GM12801 (cell line): Measurements from ENCODE around the gene SERGEF.

Source experiments
- CTCF ChIP-seq: IDR thresholded peaks from one replicate; pipeline ENCODE4 v1.5.1; 2011; ENCODE audit warnings: control low read depth; ENCODE audit not compliant: insufficient read length; ENCODE audit errors: extremely low read depth

SERGEF gene

DNA sequence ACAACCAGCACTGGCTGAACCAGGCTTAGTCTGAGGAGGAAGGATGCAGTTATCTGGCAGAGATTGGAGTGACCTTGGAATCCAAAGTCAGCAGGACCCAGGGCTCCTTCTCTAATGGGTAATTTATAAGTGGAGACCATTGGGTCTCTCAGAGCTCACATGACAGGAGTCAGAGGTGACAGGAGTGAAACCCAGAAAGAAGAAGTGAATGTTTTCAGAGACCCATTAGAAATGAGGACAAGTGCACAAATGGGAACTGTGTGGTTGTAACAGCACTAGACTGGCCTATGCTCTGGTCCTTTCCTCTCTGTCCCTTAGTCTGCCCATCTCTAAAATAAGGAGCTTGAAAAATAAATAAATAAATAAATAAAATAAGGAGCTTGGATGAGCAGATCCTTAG lies 107.4 kb downstream of the SERGEF start:
- TF ChIP-seq CTCF, result no peak

DNA sequence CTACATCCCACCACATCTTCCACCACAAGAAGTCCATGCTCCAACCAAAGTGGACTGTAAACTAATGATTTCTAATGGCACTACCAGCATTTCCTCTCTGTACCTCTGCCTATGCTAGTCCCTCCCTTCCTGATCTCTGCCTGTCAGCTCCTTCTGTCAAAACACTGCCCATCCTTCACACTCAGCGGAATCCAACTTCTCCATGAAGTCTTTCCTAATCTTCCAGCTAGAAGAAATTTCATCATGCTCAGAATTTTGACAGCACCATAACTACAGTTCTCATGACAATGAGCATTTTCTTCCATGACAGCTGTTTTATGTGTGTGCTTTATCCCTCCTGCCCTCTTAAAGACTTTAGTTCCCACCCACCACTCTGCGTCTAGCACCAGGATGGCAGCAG lies 111.4 kb downstream of the SERGEF start:
- no peak for TF ChIP-seq CTCF

GRCh38 chr11:17898782-17899181 lies 114.1 kb downstream of the SERGEF start:
- no peak for TF ChIP-seq CTCF

- TF ChIP-seq CTCF, result no peak
These were observed 114.8 kb downstream of the SERGEF start for GRCh38 chr11:17898071-17898470.

- no peak for TF ChIP-seq CTCF
These were observed 115.4 kb downstream of the SERGEF start for GRCh38 chr11:17897495-17897894.

- no peak for TF ChIP-seq CTCF
These were observed 117.8 kb downstream of the SERGEF start for GRCh38 chr11:17894929-17895658.

DNA sequence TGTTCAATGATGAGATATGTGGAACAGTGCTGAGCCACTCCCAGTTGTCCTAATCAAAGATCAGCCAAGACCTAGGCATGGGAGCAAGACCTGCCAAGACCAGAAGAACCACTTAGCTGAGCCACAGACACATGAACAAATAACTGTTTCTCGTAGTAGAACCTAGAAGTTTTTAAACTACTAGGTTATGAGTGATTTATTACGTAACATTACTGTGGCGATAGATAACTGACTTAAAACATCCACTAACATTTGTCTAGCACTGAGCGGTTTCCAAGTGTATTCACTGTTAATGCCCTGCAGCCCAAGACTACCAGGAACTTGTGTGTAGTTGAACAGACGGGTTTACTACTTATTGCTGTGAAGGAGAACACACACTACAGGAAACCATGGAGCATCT lies 120.4 kb downstream of the SERGEF start:
- TF ChIP-seq CTCF, result no peak

- TF ChIP-seq CTCF, result no peak
These were observed 122.5 kb downstream of the SERGEF start for GRCh38 chr11:17890325-17890724.
